Gastroesophageal sphincter (tissue), 4 donors: ENCODE data around the gene PARP6. TPM values are rescaled to one million over a fixed set of nuclear protein-coding genes. Genes with fewer than 3 reads are reported as not detected.

Source experiments
- ATAC-seq: fragments of 150-250 bp; one replicate; pipeline ENCODE4 v1.9.1; 2016; ENCODE audit warnings: mild to moderate bottlenecking, moderate library complexity
- H3K27ac ChIP-seq, 4 donors: fragments of 200-600 bp; sonication (generic) in 3 of 4; 1 replicate in 3 of 4; 2 replicates in 1 of 4; pipeline ENCODE4 v1.5.1; 2016 to 2019
- H3K27me3 ChIP-seq: fragments of 200-600 bp; sonication (generic); one replicate; pipeline ENCODE4 v1.5.1; 2019
- H3K36me3 ChIP-seq, 2 donors: fragments of 200-600 bp; sonication (generic); one replicate each; pipeline ENCODE4 v1.5.1; 2019; ENCODE audit warnings: control low read depth in 1 of 2
- H3K4me1 ChIP-seq, 3 donors: fragments of 200-600 bp; sonication (generic); 1 replicate in 2 of 3; 2 replicates in 1 of 3; pipeline ENCODE4 v1.5.1; 2016 to 2019; ENCODE audit warnings: control low read depth in 2 of 3
- H3K4me3 ChIP-seq, 2 donors: fragments of 200-600 bp; sonication (generic); one replicate each; pipeline ENCODE4 v1.5.1; 2019; ENCODE audit warnings: mild to moderate bottlenecking in 1 of 2, moderate library complexity in 1 of 2
- H3K9me3 ChIP-seq, 3 donors: fragments of 200-600 bp; sonication (generic); one replicate each; pipeline ENCODE4 v1.5.1; 2017 to 2019; ENCODE audit warnings: control low read depth in 2 of 3
- CTCF ChIP-seq, 4 experiments: fragments of 200-600 bp in 2 of 4; fragments of 450-650 bp in 2 of 4; sonication (generic) in 1 of 4; IDR thresholded peaks; one replicate each; pipeline ENCODE4 v1.5.1; 2017 to 2019; ENCODE audit warnings: antibody characterized with exemption in 4 of 4, mild to moderate bottlenecking in 2 of 4, moderate library complexity in 2 of 4
- EP300 ChIP-seq: sonication (generic); formaldehyde crosslinking; IDR thresholded peaks from one replicate; pipeline ENCODE4 v1.6.1; 2017; ENCODE audit warnings: antibody characterized with exemption, mild to moderate bottlenecking
- POLR2A ChIP-seq, 2 donors: fragments of 450-650 bp; IDR thresholded peaks; one replicate each; pipeline ENCODE4 v1.6.1; 2017; ENCODE audit warnings: antibody characterized with exemption in 2 of 2, mild to moderate bottlenecking in 2 of 2, moderate library complexity in 1 of 2
- POLR2AphosphoS5 ChIP-seq: sonication (generic); formaldehyde crosslinking; IDR thresholded peaks from one replicate; pipeline ENCODE4 v1.6.1; 2017; ENCODE audit warnings: antibody characterized with exemption
- WGBS, 2 donors: methylation state at CpG; one replicate each; pipeline ENCODE4 v1.1.5; 2018; ENCODE audit warnings: low coverage in 1 of 2; 5-methylcytosine and 5-hydroxymethylcytosine counted together
- total RNA-seq, 4 donors: library from RNA; depleted of rRNA; stranded (reverse); fragments of >200 nt; gene quantifications; one replicate each; pipeline ENCODE4 v1.1.0, GENCODE V29; 2016

PARP6 gene
- total RNA-seq, 4 donors from 2014 or later, result 38.2 to 98.7 (median 71.4) TPM

GRCh38 chr15:72271895-72272212 lies 500 bp downstream of the PARP6 start:
- Histone ChIP-seq H3K4me1 (peaks cover 0 to 36% (median 4%) of the 10 kb centered on the region in 3 donors), H3K4me3 (peak overlapping the region; percentile 75 to 80), H3K27ac (peak overlapping the region; percentile 81 to 94 (median 92)), H3K27me3 (no peaks in the 10 kb centered on the region), H3K9me3 (no peaks in the 10 kb centered on the region), H3K36me3 (peaks cover 4 to 31% of the 10 kb centered on the region in 2 donors)
- 0% methylated on average over 2 to 3 of the region's 13 CpGs for WGBS, 2 donors
- no peak for ATAC-seq
- TF ChIP-seq POLR2AphosphoS5, result no peak
- TF ChIP-seq CTCF (IDR thresholded peaks at IDR 0.05), result no peak
- no peak for TF ChIP-seq EP300

GRCh38 chr15:72271221-72271620 lies 1.1 kb downstream of the PARP6 start:
- 64 to 75% methylated on average over 4 of the region's 4 CpGs for WGBS, 2 donors
- Histone ChIP-seq H3K4me3 (no peak overlapping the region), H3K36me3 (peaks cover 10 to 37% of the 10 kb centered on the region in 2 donors), H3K9me3 (no peaks in the 10 kb centered on the region), H3K27ac (peak overlapping the region in 3 of 4 donors; percentile 81 to 94 (median 91)), H3K4me1 (peaks cover 0 to 36% (median 4%) of the 10 kb centered on the region in 3 donors), H3K27me3 (no peaks in the 10 kb centered on the region)
- no peak for ATAC-seq
- TF ChIP-seq EP300, result no peak
- TF ChIP-seq POLR2AphosphoS5, result no peak
- TF ChIP-seq CTCF (IDR thresholded peaks at IDR 0.05), result no peak
- no peak for TF ChIP-seq POLR2A (IDR thresholded peaks at IDR 0.05)

- Histone ChIP-seq H3K27ac (no peak overlapping the region), H3K36me3 (peaks cover 22 to 52% of the 10 kb centered on the region in 2 donors), H3K4me1 (peaks cover 0 to 36% (median 4%) of the 10 kb centered on the region in 3 donors), H3K9me3 (no peaks in the 10 kb centered on the region), H3K27me3 (no peaks in the 10 kb centered on the region), H3K4me3 (no peak overlapping the region)
- TF ChIP-seq POLR2AphosphoS5, result no peak
- TF ChIP-seq POLR2A (IDR thresholded peaks at IDR 0.05), result no peak
- TF ChIP-seq EP300, result no peak
- TF ChIP-seq CTCF (IDR thresholded peaks at IDR 0.05), result no peak
- ATAC-seq, result no peak
- 88 to 100% methylated on average over 1 to 3 of the region's 4 CpGs for whole genome bisulfite sequencing, 2 donors
Observed at GRCh38 chr15:72269739-72270138, 2.6 kb downstream of the PARP6 start.

GRCh38 chr15:72265031-72265430 lies 7.3 kb downstream of the PARP6 start:
- no peaks in the 10 kb centered on the region for H3K9me3 ChIP-seq
- no peaks in the 10 kb centered on the region for H3K27me3 ChIP-seq
- no peak overlapping the region for H3K27ac ChIP-seq
- ATAC-seq, result no peak
- TF ChIP-seq POLR2A (IDR thresholded peaks at IDR 0.05) (no peak), POLR2AphosphoS5 (no peak), CTCF (IDR thresholded peaks at IDR 0.05) (no peak), EP300 (no peak)
- peaks cover 0 to 9% (median 0%) of the 10 kb centered on the region in 3 donors for H3K4me1 ChIP-seq
- WGBS, 2 donors, result 80 to 100% methylated on average over 3 of the region's 5 CpGs
- H3K36me3 ChIP-seq, result peaks cover 25 to 99% of the 10 kb centered on the region in 2 donors
- no peak overlapping the region for H3K4me3 ChIP-seq

- Histone ChIP-seq H3K4me3 (no peak overlapping the region), H3K36me3 (peaks cover 8 to 100% of the 10 kb centered on the region in 2 donors)
- TF ChIP-seq POLR2AphosphoS5 (no peak), CTCF (IDR thresholded peaks at IDR 0.05) (no peak), EP300 (no peak), POLR2A (IDR thresholded peaks at IDR 0.05) (no peak)
Observed at GRCh38 chr15:72252663-72253299, 19.6 kb downstream of the PARP6 start.

More at GRCh38 chr15:72252663-72253299, 19.6 kb downstream of the PARP6 start:
- no peak for ATAC-seq
- no peak overlapping the region for H3K27ac ChIP-seq
- no peaks in the 10 kb centered on the region for H3K27me3 ChIP-seq
- WGBS, 2 donors, result 91 to 93% methylated on average over 5 to 8 of the region's 10 CpGs
- no peaks in the 10 kb centered on the region for H3K9me3 ChIP-seq
- no peaks in the 10 kb centered on the region for H3K4me1 ChIP-seq
